Fibroblast of lung (primary cell): ENCODE data around the gene APBA1. TPM values are rescaled to one million over a fixed set of nuclear protein-coding genes. Genes with fewer than 3 reads are reported as not detected.
"Not testable (repeated sequence)": the region's sequence is repeated elsewhere in the genome, so short reads cannot be mapped to it uniquely, and the experiment has no call there.

Source experiments
- DNase-seq, 2 donors: peaks; one replicate each; pipeline versions ENCODE4 v3.0.0 to v3.0.0-alpha.2; 2010; ENCODE audit warnings: low read depth in 2 of 2
- H2AFZ ChIP-seq: 2 replicates; pipeline ENCODE4 v1.5.1; 2012; ENCODE audit warnings: low read length, control low read depth, inconsistent platforms
- H3K27ac ChIP-seq: 2 replicates; pipeline ENCODE4 v1.5.1; 2011; ENCODE audit warnings: low read length, control low read depth; ENCODE audit not compliant: insufficient read depth
- H3K27me3 ChIP-seq: 2 replicates; pipeline ENCODE4 v1.5.1; 2011; ENCODE audit warnings: mild to moderate bottlenecking, low read length; ENCODE audit not compliant: control insufficient read depth, insufficient read depth
- H3K36me3 ChIP-seq: 2 replicates; pipeline ENCODE4 v1.5.1; 2011; ENCODE audit warnings: low read length; ENCODE audit not compliant: control insufficient read depth, insufficient read depth
- H3K4me1 ChIP-seq: 2 replicates; pipeline ENCODE4 v1.5.1; 2011; ENCODE audit warnings: low read length; ENCODE audit not compliant: control insufficient read depth, insufficient read depth; ENCODE audit errors: extremely low read depth
- H3K4me2 ChIP-seq: 2 replicates; pipeline ENCODE4 v1.5.1; 2011; ENCODE audit warnings: low read length, control low read depth; ENCODE audit not compliant: insufficient read depth; ENCODE audit errors: extremely low read depth
- H3K4me3 ChIP-seq, 4 experiments: fragments of 200-600 bp in 1 of 4; sonication (generic) in 1 of 4; replicated peaks in 1 of 4; 2 replicates each; pipeline ENCODE4 v1.5.1; 2011 to 2016; ENCODE audit warnings: low read length in 4 of 4, low read depth in 3 of 4, mild to moderate bottlenecking in 3 of 4, control low read depth in 2 of 4, inconsistent platforms in 1 of 4, mixed read lengths in 1 of 4; ENCODE audit not compliant: insufficient read depth in 1 of 4; ENCODE audit errors: control extremely low read depth in 1 of 4
- H3K79me2 ChIP-seq: 2 replicates; pipeline ENCODE4 v1.5.1; 2012; ENCODE audit warnings: mild to moderate bottlenecking, low read length, inconsistent platforms; ENCODE audit not compliant: control insufficient read depth, insufficient read depth
- H3K9ac ChIP-seq: 2 replicates; pipeline ENCODE4 v1.5.1; 2011; ENCODE audit warnings: mild to moderate bottlenecking, low read length, control low read depth; ENCODE audit not compliant: insufficient read depth
- H3K9me3 ChIP-seq: 2 replicates; pipeline ENCODE4 v1.5.1; 2012; ENCODE audit warnings: low read depth, low read length; ENCODE audit not compliant: control insufficient read depth, insufficient read depth
- H4K20me1 ChIP-seq: 2 replicates; pipeline ENCODE4 v1.5.1; 2011; ENCODE audit warnings: low read length; ENCODE audit not compliant: control insufficient read depth, insufficient read depth; ENCODE audit errors: extremely low read depth
- EZH2 ChIP-seq: IDR thresholded peaks from 2 replicates; pipeline ENCODE4 v1.5.1; 2012; ENCODE audit warnings: low read length, control low read depth, mild to moderate bottlenecking; ENCODE audit errors: missing control alignments
- polyA plus RNA-seq, 2 donors: library from polyadenylated mRNA; depleted of rRNA in 1 of 2; stranded (reverse) in 1 of 2; unstranded in 1 of 2; fragments of >200 nt; gene quantifications; 2 replicates each; pipeline ENCODE4 v1.2.1, GENCODE V29; 2011 to 2012; ENCODE audit warnings: missing spikeins in 1 of 2
- total RNA-seq: library from RNA; depleted of rRNA; stranded (reverse); fragments of >200 nt; gene quantifications from 2 replicates; pipeline ENCODE4 v1.2.1, GENCODE V29; 2014
- TF ChIP-seq, protein P1 (sequence below), 2 donors: IDR thresholded peaks in 1 of 2; conservative IDR thresholded peaks in 1 of 2; 1 replicate in 1 of 2; 2 replicates in 1 of 2; pipeline ENCODE4 v1.5.1; 2011 to 2012; ENCODE audit warnings: low read length in 2 of 2, control low read depth in 1 of 2, inconsistent platforms in 1 of 2, low read depth in 1 of 2, mild to moderate bottlenecking in 1 of 2

The APBA1 gene
- total and polyA plus RNA-seq, 2 donors (not counting 1 experiment from before 2014, with no cell fraction given) = 5.0 to 8.8 TPM

GRCh38 chr9:69601698-69602097 is 70.5 kb downstream of the APBA1 start:
- no peak for DNase-seq
- H3K36me3 ChIP-seq = no peaks in the 10 kb centered on the region
- H3K9me3 ChIP-seq = no peaks in the 10 kb centered on the region
- no peaks in the 10 kb centered on the region for H3K27me3 ChIP-seq
- H3K4me1 ChIP-seq = no peaks in the 10 kb centered on the region
- H3K4me3 ChIP-seq = no peak overlapping the region
- H4K20me1 ChIP-seq = no peaks in the 10 kb centered on the region
- H3K27ac ChIP-seq = no peak overlapping the region
- H3K9ac ChIP-seq = no peak overlapping the region
- no peak overlapping the region for H2AFZ ChIP-seq
- TF ChIP-seq, protein P1, sequence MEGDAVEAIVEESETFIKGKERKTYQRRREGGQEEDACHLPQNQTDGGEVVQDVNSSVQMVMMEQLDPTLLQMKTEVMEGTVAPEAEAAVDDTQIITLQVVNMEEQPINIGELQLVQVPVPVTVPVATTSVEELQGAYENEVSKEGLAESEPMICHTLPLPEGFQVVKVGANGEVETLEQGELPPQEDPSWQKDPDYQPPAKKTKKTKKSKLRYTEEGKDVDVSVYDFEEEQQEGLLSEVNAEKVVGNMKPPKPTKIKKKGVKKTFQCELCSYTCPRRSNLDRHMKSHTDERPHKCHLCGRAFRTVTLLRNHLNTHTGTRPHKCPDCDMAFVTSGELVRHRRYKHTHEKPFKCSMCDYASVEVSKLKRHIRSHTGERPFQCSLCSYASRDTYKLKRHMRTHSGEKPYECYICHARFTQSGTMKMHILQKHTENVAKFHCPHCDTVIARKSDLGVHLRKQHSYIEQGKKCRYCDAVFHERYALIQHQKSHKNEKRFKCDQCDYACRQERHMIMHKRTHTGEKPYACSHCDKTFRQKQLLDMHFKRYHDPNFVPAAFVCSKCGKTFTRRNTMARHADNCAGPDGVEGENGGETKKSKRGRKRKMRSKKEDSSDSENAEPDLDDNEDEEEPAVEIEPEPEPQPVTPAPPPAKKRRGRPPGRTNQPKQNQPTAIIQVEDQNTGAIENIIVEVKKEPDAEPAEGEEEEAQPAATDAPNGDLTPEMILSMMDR (conservative IDR thresholded peaks at IDR 0.05 in 1 of 2, IDR thresholded peaks at IDR 0.05 in 1 of 2; ENCODE audit: low read depth in 1 of 2, low read length in 2 of 2) = no peak
- no peak for TF ChIP-seq EZH2
- no peak overlapping the region for H3K4me2 ChIP-seq
- H3K79me2 ChIP-seq = no peaks in the 10 kb centered on the region

DNA sequence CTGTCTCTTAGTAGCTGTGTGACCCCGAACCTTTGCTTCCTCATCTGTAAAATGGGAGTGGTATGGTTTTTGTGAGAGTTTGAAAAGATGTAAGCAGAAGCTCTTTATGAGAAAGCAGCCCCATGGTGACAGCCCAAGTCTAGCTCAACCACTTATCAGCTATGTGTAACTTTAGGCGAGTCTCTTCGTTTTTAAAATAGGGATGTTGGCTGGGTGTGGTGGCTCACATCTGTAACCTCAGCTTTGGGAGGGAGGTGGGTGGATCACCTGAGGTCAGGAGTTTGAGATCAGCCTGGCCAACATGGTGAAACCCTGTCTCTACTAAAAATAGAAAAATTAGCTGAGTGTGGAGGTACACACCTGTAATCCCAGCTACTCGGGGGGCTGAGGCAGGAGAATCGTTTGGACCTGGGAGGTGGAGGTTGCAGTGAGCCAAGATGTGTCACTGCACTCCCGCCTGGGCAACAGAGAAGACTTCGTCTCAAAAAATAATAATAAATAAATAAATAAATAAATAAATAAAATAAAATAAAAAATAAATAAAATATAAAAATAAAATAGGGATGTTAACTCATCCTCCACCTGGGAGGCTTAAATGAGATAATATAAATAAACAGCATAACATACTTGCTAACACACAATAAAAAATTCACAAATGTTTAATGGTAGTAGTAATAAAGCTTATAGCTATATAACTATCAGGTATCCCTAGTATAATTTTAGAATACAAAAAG is 71.7 kb downstream of the APBA1 start:
- no peak for TF ChIP-seq EZH2
- TF ChIP-seq, protein P1 (conservative IDR thresholded peaks at IDR 0.05 in 1 of 2, IDR thresholded peaks at IDR 0.05 in 1 of 2; ENCODE audit: low read depth in 1 of 2, low read length in 2 of 2) = no peak
- Histone ChIP-seq H3K79me2 (no peaks in the 10 kb centered on the region), H3K9ac (no peak overlapping the region), H3K27me3 (no peaks in the 10 kb centered on the region), H3K36me3 (no peaks in the 10 kb centered on the region), H3K27ac (no peak overlapping the region), H3K9me3 (no peaks in the 10 kb centered on the region), H3K4me3 (no peak overlapping the region), H3K4me1 (no peaks in the 10 kb centered on the region), H4K20me1 (no peaks in the 10 kb centered on the region), H2AFZ (no peak overlapping the region), H3K4me2 (no peak overlapping the region)
- DNase-seq = no peak

GRCh38 chr9:69599232-69599971 is 72.8 kb downstream of the APBA1 start:
- Histone ChIP-seq H3K4me3 (no peak overlapping the region), H3K27ac (no peak overlapping the region), H3K27me3 (no peaks in the 10 kb centered on the region), H3K9me3 (no peaks in the 10 kb centered on the region), H3K9ac (no peak overlapping the region), H4K20me1 (no peaks in the 10 kb centered on the region), H3K4me2 (no peak overlapping the region), H3K36me3 (no peaks in the 10 kb centered on the region), H3K79me2 (no peaks in the 10 kb centered on the region), H2AFZ (no peak overlapping the region), H3K4me1 (no peaks in the 10 kb centered on the region)
- DNase-seq = peak in 1 of 2 donors; percentile 59
- TF ChIP-seq, protein P1 (conservative IDR thresholded peaks at IDR 0.05 in 1 of 2, IDR thresholded peaks at IDR 0.05 in 1 of 2; ENCODE audit: low read depth in 1 of 2, low read length in 2 of 2) = no peak
- no peak for TF ChIP-seq EZH2

DNA sequence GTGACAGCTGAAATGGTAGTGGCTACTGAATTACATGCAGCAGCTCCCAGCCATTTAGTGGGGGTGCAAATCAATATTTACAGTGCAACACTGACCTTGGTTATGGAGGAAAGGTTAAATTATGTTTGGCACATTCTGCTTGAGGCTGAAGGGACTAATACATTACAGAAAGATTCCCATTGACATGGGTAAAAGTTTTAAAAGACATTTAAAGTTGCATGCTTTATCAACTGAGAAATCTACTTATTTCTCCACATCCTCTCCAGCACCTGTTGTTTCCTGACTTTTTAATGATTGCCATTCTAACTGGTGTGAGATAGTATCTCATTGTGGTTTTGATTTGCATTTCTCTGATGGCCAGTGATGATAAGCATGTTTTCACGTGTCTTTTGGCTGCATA is 75.3 kb downstream of the APBA1 start:
- H2AFZ ChIP-seq, H3K9ac ChIP-seq, H3K27me3 ChIP-seq, H3K9me3 ChIP-seq, H3K4me2 ChIP-seq, H3K4me3 ChIP-seq, H3K79me2 ChIP-seq, H3K27ac ChIP-seq, H3K4me1 ChIP-seq, H4K20me1 ChIP-seq, H3K36me3 ChIP-seq, DNase-seq: not testable (repeated sequence)
